ENCODE measurements around the gene C10orf120. TPM values are rescaled to one million over a fixed set of nuclear protein-coding genes. Genes with fewer than 3 reads are reported as not detected.

C10orf120 gene
- total and polyA plus RNA-seq, 9 donors, result not detected

GRCh38 chr10:122740640-122741039 is 41.0 kb upstream of the C10orf120 start:
- intact Hi-C loops (cut with DNase I), result no loop called here

DNA sequence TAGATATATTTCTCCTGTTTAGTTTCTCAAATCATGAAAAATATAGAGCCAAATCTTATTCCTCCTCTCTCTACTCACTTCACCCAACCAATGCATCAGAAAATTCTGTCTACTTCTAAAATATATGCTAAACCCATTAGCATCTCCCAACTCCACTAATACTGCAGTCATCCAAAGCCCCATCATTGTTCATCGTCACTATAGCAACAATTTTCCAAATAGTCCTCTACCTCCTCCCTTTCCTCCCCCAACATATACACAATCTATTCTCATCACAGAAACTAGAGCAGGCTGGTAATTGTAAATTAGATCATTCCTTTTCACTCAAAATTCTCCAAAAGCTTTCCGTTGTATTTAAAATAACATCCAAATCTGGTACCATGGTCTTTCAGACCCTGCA is 38.4 kb upstream of the C10orf120 start:
- Histone ChIP-seq H3K4me3 (no peak overlapping the region), H3K4me1 (ENCODE audit: insufficient read depth) (no peaks in the 10 kb centered on the region), H3K9me3 (no peaks in the 10 kb centered on the region), H3K27me3 (no peaks in the 10 kb centered on the region), H3K27ac (no peak overlapping the region), H3K36me3 (no peaks in the 10 kb centered on the region)
- TF ChIP-seq POLR2A (IDR thresholded peaks at IDR 0.05) (no peak), EP300 (IDR thresholded peaks at IDR 0.05) (no peak)
- TF ChIP-seq, protein P1, sequence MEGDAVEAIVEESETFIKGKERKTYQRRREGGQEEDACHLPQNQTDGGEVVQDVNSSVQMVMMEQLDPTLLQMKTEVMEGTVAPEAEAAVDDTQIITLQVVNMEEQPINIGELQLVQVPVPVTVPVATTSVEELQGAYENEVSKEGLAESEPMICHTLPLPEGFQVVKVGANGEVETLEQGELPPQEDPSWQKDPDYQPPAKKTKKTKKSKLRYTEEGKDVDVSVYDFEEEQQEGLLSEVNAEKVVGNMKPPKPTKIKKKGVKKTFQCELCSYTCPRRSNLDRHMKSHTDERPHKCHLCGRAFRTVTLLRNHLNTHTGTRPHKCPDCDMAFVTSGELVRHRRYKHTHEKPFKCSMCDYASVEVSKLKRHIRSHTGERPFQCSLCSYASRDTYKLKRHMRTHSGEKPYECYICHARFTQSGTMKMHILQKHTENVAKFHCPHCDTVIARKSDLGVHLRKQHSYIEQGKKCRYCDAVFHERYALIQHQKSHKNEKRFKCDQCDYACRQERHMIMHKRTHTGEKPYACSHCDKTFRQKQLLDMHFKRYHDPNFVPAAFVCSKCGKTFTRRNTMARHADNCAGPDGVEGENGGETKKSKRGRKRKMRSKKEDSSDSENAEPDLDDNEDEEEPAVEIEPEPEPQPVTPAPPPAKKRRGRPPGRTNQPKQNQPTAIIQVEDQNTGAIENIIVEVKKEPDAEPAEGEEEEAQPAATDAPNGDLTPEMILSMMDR (IDR thresholded peaks at IDR 0.05), result no peak
- intact Hi-C loops (cut with DNase I), result no loop called here
- WGBS, 3 donors, result 85 to 92% (median 88%) methylated on average over 2 of the region's 2 CpGs
- no peak for DNase-seq

More at GRCh38 chr10:122740640-122741039, 41.0 kb upstream of the C10orf120 start:
- DNase-seq, result no peak
- Histone ChIP-seq H3K27ac (no peak overlapping the region), H3K27me3 (no peaks in the 10 kb centered on the region), H3K36me3 (no peaks in the 10 kb centered on the region), H3K4me1 (ENCODE audit: insufficient read depth) (no peaks in the 10 kb centered on the region), H3K4me3 (no peak overlapping the region), H3K9me3 (no peaks in the 10 kb centered on the region)
- WGBS, 3 donors, result 51 to 69% (median 57%) methylated on average over 2 of the region's 2 CpGs
- TF ChIP-seq, protein P1 (IDR thresholded peaks at IDR 0.05), result no peak
- TF ChIP-seq EP300 (IDR thresholded peaks at IDR 0.05), result no peak
- TF ChIP-seq POLR2A (IDR thresholded peaks at IDR 0.05), result no peak

- Histone ChIP-seq H3K27ac (no peak overlapping the region), H3K36me3 (no peaks in the 10 kb centered on the region), H3K4me1 (ENCODE audit: insufficient read depth) (no peaks in the 10 kb centered on the region), H3K9me3 (no peaks in the 10 kb centered on the region), H3K27me3 (no peaks in the 10 kb centered on the region), H3K4me3 (no peak overlapping the region)
- DNase-seq, result no peak
- intact Hi-C loops (cut with DNase I), result no loop called here
- TF ChIP-seq EP300 (IDR thresholded peaks at IDR 0.05), result no peak
- no peak for TF ChIP-seq POLR2A (IDR thresholded peaks at IDR 0.05)
- TF ChIP-seq, protein P1 (IDR thresholded peaks at IDR 0.05), result no peak
- WGBS, 3 donors, result 74 to 83% (median 76%) methylated on average over 13 of the region's 13 CpGs
Measured at GRCh38 chr10:122733931-122734665, 34.5 kb upstream of the C10orf120 start.

GRCh38 chr10:122733443-122733842 is 33.8 kb upstream of the C10orf120 start:
- Histone ChIP-seq H3K4me3 (no peak overlapping the region), H3K9me3 (no peaks in the 10 kb centered on the region), H3K36me3 (no peaks in the 10 kb centered on the region), H3K4me1 (ENCODE audit: insufficient read depth) (no peaks in the 10 kb centered on the region), H3K27ac (no peak overlapping the region), H3K27me3 (no peaks in the 10 kb centered on the region)
- 47 to 68% (median 55%) methylated on average over 2 of the region's 2 CpGs for WGBS, 3 donors
- intact Hi-C loops (cut with DNase I), result no loop called here
- no peak for DNase-seq
- TF ChIP-seq POLR2A (IDR thresholded peaks at IDR 0.05) (no peak), EP300 (IDR thresholded peaks at IDR 0.05) (no peak)
- TF ChIP-seq, protein P1 (IDR thresholded peaks at IDR 0.05), result no peak
